Measurements from ENCODE around the gene SLC7A5.
A peak's percentile ranks its signal among the peaks of the same experiment; 100 is the strongest.
"Not testable (repeated sequence)": the region's sequence is repeated elsewhere in the genome, so short reads cannot be mapped to it uniquely, and the experiment has no call there.

Gene SLC7A5

DNA sequence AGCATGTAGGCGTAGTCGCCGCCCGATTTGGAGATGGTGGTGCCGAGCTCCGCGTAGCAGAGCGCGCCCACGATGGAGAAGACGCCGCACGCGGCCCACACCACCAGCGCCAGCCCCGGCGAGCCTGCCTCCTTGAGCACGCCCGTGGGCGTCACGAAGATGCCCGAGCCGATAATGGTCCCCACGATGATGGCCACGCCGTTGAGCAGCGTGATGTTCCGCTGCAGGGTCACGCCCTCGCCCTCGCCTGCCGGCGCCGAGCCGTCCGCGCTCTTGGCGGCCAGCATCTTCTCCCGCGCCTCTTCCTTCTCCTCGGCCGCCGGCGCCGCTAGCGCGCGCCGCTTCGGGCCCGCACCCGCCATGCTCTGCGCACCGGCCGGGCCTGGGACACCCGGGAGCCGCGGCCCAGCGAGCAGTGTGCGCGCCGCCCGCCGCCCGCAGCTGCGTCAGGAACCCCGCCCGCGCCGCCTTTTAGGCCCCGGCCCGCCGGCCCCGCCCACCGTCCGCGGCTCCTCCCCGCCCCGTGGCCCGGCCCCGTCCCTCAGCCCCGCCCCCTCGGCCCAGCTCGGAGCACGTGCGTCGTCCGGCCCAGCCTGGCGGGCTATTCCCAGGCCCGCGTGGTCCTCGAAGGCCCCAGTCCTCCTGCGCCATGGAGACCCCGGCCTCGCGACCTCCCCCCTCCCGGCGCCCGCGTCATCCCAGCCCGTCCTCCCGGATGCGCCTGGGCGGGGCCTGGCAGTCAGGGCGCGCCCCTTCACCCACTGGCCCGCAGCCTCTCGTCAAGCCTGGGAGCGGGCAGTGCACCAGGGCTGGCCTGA is at the start of gene SLC7A5:
Gene SLC7A5 (minus strand): TSS at position 447 of the 818 bp plus-strand sequence. CDS start 85 bp downstream, at position 362.
- DNase-seq, result not testable (repeated sequence)

DNA sequence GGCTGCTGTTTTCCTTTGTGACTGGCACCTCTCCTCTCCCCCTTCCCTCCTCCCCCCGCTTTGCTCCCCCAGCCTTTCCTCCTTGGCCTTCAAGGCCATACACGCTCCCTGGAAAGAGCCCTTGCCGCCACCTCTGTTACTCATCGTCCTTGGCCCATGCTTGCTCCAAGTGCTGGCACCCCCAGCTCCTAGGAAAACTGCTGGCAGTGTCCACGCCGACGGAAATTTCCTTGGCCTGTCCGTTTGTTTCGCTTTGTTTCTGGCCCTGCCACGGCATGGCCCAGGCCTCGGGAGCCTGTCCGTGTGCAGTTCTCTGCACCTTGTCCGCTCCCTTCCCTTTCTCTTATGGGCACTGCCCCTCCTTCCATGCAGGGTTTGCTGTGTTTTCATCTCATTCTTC is 49.0 kb upstream of the SLC7A5 start:
- no peak for DNase-seq

DNA sequence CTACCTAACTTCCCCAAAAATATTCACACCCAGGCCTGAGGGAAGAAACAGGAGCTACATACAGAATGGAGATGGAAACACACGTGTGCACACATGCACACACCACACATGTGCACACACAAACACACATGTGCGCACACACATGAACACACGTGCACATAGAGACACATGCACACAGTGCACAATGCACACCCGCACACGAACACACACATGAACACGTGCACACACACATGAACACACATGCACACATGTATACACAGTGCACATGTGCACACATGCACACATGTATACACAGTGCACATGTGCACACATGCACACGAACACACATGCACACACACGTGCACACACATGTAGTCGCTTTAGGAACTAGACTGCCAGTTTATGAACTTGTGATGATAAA is 48.2 kb upstream of the SLC7A5 start:
- DNase-seq, result no peak

DNA sequence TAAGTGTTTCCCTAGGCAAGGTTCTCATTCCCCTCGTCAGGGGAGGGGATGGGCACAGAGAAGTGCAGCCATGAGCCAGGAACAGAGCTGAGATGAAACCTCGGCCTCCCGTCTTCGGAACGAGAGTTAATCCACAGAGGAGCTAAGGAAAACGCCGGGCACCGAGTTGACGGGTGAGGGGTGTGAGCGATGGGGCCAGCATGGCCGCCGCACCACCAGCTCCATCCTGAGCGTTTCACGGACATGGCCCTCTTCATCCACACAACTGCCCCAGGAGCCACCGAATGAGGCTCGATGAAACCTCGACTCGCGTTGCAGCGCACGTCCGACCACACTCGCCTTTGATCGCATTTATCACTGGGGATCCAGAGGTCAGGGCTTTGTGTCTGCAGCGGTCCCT is 45.5 kb upstream of the SLC7A5 start:
- no peak for DNase-seq

DNA sequence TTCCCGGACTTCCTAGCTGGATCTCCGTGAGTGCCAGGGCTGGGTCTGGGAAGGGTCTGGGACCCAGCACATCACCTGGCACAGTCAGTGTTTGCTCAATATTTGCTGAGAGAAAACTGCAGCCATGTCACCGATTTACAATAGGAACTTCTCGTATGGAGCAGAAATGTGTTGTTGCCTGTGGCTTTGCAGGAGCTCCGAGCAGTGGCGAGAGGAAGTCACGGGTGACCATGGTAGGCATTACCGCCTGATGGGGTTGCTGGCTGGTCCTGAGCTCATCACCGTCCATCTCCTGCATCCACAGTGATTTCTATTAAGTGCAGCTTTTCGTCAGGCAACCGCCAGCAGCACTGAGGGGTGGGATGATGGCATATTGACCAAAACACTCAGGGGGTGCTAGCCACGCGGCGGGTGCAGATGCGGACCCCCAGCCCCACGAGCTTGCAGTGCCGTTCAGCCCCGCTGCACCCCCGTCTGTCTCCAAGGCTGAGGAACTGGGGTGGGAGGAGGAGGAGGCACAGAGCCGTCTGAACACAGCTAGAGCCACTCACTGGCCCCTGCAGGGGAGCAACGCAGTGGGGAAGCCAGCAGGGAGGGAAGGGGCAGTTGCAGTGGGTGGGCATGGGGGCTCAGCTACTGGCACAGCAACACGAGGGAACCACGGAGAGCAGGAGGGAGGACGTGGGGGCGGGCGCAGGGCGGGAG is 44.9 kb upstream of the SLC7A5 start:
- DNase-seq, result not testable (repeated sequence)

DNA sequence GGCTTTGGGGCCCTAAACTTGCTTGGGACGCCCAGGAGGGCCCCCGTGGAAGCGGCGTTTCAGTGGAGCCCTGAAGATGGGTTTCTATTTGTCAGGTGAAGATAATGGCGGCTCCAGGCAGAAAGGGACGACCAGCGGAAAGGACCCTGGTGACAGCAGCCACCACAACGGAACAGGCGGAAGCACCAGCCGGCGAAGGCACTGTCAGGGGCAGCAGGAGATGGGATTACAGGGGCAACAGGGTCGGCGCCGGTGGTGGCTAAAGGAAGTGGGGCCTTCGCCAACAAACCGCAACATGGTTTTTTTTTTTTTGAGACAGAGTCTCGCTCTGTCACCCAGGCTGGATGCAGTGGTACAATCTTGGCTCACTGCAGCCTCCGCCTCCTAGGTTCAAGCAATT is 43.4 kb upstream of the SLC7A5 start:
- DNase-seq, result not testable (repeated sequence)

DNA sequence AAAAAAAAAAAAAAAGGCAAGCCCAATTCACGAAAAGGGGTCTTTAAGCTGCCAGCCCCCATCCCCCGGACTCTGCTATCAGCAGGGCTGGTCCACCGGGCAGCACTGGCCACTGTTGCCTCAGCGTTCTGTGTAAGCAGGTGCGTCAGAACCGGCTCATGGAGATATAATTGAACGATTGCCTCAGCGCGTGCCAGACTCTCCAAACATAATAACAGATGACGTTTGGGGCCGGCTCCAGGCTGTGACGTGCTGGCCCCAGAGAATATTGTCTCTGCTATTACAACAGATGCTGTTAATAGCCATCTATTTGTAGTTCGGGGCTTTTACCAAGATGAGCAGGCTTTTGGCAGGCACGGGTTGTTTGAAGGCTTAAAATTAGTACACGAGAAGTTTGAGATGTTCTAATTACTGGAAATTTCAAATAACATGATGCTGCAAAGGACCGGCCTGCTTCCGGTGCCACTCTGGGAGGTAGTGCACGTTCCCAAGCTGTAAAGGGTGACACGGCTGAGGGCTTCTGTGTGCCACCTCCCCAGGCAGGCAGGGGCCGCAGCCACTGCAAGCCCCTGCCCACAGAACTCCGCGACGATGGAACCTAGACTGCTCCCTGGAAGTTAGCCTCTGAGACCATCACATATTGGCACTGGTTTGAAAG is 41.9 kb upstream of the SLC7A5 start:
- peak; percentile 44 for DNase-seq

DNA sequence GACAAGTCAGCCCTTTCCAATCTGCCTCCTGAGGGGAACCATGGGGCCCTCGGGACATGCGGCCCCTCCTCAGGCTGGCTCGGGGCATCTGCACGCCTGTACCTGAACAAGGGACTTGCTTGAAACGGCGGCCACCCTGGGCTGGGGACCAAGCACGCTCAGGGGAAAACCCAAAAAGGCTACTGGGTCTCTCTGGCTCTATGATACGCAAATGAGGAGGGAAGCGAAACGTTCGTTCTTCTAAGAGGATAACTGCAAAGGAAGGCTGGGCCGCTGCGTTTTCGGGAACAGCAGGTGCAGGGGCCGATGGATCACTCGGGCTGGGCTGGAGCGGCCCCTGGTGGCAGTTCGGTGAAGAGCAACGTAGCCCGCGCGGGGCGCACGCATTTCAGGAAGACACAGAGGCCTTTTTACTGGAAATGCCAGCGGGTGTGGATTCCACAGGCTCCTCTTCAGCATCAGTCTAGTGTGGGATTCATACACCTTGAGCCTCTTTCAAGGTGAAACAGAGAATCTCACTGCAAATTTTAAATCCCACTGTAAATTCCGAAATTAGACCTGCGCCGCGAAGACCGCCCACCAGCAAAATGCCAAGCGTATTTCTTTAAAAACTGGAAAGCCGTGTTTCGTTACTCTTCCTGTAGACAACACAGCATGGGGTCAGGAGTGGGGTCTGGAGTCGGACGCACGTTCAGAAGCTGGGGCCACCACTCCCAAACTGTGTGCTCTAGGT is 40.1 kb upstream of the SLC7A5 start:
- DNase-seq, result peak; percentile 14

DNA sequence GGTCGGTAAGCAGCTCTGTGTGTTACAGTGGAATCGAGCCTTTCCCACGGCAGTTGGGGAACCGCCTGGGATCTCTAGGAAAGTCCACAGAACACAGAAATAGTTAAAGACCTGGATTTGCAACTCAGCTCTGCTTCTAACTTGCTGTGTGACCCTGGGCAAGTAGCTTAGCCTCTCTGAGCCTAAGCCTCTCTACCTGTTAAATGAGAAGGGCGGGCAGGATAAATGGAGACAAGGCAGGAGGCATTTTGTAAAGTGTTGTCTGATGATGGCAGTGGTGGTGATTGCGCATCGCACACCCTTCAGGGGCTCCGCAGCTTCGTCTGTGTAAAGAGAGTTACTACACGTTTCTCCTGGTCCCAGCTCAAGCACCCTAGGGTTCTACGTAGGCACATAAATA is 38.8 kb upstream of the SLC7A5 start:
- DNase-seq, result not testable (repeated sequence)

DNA sequence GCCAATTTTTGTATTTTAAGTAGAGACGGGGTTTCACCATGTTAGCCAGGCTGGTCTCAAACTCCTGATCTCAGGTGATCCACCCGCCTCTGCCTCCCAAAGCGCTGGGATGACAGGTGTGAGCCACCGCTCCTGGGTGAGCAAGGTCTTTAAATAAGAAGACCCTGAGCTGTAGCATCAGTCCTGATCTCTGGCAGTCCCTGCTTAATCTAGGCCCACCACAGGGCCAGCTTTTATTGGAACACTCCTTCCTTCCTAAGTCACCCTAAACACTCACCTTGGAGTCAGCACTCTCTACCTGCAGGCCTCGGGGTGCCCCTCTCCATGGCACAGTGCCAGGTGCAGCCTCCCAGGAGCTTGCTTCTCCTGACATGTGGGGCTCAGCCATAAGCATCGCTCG is 36.2 kb upstream of the SLC7A5 start:
- not testable (repeated sequence) for DNase-seq

DNA sequence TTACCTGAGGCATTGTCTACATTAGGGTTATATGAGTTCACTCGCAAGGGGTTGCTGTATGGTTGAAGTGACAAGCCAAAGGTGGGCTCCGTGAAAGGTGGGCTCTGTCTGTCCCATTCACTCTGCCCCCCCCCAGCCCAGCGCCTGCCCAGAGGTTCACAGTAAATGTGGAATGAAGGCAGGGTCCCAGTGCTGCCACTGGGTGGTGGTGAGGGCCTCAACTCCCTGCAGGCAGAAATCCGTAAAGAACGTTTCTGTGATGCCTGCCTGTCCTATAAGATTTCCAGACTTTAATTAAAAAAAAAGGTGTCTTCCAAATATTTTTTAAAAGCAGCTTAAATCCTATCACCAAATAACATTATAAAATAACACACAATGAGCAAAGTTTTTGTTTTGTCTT is 35.7 kb upstream of the SLC7A5 start:
- DNase-seq, result not testable (repeated sequence)

DNA sequence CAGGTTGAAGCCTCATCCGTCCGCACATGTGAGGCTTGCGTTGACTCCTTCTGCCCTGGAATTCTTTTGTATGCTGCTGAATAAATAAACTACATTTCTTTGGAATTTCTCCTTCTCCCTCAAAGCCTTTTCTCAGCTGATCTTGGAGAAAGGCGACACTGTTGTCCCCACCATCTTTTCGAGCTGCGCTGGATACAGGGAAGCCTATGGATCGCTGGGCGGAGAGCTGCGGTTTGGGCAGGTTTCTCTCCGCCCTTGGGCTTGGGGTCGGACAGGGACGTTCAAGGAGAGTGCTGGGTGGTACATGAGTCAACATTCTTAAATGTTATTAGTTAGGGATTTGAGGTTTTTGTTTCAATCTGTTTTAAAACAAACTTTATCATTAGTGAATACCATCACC is 31.2 kb upstream of the SLC7A5 start:
- not testable (repeated sequence) for DNase-seq

DNA sequence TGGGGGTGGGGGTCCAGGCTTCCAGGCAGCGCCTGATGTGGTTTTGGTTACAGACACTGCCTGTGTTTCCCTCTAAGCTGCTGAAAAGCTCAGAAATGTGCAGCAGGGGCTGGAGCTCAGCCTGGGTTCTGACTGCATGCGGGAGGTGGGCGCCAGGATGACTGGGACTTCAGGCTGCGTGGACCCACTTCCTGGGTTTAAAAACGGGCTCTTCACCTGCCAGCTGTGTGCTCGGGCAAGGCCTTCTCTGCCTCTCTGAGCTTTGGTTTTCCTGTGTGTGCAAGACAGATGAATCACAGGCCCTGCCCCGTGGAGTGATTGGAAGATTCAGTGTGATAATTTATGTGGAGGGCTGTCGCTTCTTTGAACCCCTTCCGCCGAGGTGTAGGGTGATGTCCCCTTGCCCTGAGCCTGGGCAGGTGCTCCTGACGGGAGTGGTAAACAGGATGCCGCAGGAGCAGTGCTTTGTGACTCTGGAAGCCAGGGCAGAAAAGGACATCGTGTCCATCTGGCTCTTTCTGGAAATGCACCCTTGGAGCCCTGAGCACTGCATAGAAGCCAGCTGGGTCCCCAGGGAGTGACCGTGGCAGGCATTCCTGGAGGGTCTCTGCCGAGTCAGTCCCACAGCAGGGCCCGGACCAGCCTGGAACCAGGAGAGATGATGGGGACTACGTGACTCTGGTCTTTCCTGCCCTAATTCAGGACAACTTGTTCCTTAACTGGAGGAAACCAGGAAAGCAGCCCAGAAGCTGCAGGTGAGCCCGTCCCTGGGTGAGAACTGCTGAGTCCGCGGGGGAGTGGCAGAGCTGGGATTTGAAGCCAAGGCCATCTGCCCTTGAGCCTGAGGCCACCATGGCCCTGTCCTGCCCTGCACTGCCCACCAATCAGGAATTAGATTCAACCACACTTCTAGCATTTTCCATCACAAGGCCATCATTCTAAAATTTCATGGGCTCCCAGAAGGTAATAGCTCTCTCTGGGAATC is 28.5 kb upstream of the SLC7A5 start:
- no peak for DNase-seq

DNA sequence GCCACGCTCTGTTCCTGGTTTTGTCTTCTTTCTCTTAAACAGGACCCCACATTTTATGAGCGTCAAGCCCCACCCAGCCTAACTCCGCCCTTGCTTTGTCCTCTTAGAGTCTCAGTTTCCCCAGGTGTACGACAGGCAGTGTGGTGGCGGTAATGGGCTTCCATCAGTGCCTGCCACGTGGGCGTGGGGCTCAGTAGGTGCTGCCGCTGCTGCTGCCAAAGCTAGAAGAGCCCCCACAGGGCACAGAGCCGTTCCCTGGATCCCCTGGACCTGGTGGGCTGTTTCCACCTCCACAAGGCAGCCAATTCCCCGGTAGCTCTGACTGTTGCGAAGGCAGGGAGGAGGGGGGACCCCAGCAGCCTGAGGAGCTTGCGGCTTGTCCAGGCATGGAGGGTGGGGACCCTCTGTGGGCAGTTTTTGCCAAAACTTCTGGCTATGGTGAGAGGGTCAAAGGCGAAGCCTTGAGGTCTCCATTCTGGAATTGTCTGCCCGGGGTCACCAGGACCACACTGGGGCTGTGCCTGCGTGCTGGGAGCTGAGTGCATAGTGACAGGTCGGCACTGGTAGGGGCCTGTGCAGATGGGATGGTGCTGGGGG is 27.7 kb upstream of the SLC7A5 start:
- DNase-seq, result not testable (repeated sequence)

DNA sequence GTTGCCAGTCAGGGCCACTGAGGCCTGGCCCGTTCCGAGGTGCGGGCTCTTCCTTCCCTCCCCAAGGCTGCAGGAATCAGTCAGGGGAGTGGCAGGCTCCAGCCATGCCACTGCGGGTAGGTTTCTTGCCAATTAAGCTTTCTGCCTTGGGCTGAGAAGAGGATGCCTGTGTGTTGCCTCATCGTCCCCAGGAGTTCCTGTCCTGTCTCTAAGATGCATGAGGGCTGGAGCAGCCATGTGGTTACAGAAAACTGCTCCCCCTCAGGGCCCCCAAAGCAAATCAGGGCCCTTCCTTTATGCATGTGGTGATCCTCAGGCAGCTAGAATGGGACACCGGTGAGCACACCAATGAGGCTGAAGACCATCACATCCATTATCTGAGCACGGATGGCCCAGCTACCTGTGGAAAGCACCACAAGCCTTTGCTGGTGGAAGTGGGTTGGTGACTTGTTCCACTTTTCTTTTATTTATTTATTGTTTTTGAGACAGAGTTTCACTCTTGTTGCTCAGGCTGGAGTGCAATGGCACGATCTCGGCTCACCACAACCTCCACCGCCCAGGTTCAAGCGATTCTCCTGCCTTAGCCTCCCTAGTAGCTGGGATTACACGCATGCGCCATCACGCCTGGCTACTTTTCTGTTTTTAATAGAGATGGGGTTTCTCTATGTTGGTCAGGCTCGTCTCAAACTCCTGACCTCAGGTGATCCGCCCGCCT is 27.0 kb upstream of the SLC7A5 start:
- DNase-seq, result not testable (repeated sequence)

DNA sequence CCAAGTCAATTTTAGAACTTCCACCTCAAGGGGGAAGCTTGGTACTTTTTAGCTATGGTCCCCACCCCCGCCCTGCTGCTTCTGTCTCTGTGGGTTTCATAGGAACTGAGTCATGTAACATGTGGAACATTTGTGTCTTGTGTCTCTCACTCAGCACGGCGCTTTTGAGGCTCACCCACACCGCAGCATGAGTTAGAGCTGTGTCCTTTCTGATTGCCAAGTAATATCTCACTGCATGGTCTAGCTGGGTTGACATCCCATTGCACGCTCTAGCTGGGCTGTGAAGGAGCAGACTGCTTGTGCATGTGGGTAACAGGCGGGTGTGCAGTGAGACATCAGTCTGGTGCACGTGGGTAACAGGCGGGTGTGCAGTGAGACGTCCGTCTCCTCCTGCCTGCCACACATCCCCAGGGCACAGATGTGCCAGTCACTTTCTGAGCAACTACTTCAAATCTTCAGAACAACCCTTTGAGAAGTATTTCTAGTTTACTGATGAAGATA is 26.4 kb upstream of the SLC7A5 start:
- DNase-seq, result no peak

DNA sequence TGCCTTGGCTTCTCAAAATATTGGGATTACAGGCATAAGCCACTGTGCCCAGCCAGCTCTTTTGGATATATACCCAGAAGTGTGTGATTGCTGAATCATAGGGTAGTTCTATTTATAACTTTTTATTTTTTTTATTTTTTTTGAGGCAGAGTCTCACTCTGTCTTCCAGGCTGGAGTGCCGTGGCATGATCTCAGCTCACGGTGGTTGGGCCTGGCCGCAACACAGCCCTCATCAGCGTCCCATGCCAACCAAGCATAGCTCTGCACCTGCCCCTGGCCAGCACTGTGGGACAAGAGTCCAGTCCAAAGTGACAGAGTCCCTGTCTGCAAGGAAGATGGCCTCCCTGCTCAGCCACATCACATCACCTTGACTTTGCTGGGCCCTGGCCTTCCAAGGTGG is 24.7 kb upstream of the SLC7A5 start:
- not testable (repeated sequence) for DNase-seq

DNA sequence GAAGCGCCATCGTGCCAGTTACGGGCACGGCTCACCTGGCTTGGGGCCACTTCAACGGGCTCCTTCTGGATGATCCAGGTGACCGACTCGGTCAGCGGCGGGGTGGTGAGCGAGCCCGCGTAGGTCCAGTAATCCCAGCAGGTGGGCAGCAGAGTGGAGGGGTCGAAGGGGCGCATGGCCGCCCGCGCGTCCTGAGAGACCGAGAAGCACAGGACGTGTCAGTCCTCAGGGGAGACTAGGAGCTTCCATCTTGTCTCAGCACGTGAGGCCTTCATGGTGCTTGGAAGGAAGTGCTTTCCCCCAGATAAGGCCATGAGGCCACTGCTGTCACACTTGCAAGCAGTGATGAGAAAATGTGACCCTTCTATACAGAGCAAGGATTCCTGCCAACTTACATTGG is 22.5 kb upstream of the SLC7A5 start:
- DNase-seq, result no peak

DNA sequence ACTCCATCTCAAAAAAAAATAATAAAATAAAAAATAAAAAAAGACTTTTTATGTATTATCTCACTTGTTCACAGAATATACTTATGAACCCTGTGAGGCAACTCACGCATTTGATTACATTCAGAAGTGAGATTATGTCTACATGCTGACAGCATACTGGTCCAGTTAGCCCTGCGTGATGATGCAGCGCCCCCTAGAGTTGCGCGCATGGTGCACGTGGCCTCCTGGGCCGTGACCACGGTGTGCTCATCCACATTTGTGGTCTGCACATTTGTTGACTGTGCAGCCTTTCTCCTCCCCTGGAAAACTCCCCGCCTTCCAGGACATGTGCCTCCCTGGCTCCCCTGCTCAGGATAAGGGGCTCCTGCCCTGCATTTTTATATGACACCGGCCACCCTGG is 20.5 kb upstream of the SLC7A5 start:
- DNase-seq, result not testable (repeated sequence)

DNA sequence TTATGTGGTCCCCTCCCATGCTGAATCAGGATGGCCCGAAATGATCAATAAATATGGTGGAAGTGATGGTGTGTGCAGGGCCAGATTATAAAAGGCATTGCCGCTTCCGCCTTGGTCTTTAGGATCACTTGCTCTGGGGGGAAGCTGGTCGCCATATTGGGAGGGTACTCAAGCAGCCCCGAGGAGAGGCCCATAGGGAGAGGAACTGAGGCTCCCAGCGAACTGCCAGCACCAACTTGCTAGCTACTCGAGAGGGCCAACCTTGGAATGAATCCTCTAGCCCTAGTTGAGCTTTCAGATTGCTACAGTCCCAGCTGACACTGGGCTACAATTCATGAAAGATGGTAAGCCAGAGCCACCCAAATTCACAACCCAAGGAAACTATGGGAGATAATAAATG is 19.0 kb upstream of the SLC7A5 start:
- DNase-seq, result not testable (repeated sequence)
